ENCODE data around the gene ZBTB20. TPM values are rescaled to one million over a fixed set of nuclear protein-coding genes. Genes with fewer than 3 reads are reported as not detected.

The ZBTB20 gene
- total RNA-seq, 2 experiments from 2014 or later, result 8.1 TPM

GRCh38 chr3:114411190-114411668, 735.9 kb downstream of the ZBTB20 start:
- POLR2A ChIA-PET, result no interaction called here
- no peak overlapping the region for H3K27ac Mint-ChIP-seq
- DNase-seq, result no peak
- H3K9me3 Mint-ChIP-seq (ENCODE audit: insufficient read depth), result no peaks in the 10 kb centered on the region
- peaks cover 2% of the 10 kb centered on the region for H3K4me1 Mint-ChIP-seq (ENCODE audit: low read depth)
- ATAC-seq, result no peak
- H3K27me3 Mint-ChIP-seq (ENCODE audit: low read depth), result no peaks in the 10 kb centered on the region
- CTCF ChIA-PET, result interaction anchor here (1.0 to 1.7 kb wide), 5 partner anchors 27 to 257 kb away, joined by 3 to 6 read pairs (median 4); no protein-coding TSS in a partner anchor
- no peak overlapping the region for H3K4me3 Mint-ChIP-seq
- H3K36me3 Mint-ChIP-seq (ENCODE audit: low read depth), result no peaks in the 10 kb centered on the region

GRCh38 chr3:114408736-114409670, 738.1 kb downstream of the ZBTB20 start:
- peaks cover 2% of the 10 kb centered on the region for H3K4me1 Mint-ChIP-seq (ENCODE audit: low read depth)
- POLR2A ChIA-PET, result no interaction called here
- CTCF ChIA-PET, result interaction anchor here (0.9 to 2.6 kb wide), 5 partner anchors 9 to 254 kb away, joined by 3 to 21 read pairs (median 5); no protein-coding TSS in a partner anchor

DNA sequence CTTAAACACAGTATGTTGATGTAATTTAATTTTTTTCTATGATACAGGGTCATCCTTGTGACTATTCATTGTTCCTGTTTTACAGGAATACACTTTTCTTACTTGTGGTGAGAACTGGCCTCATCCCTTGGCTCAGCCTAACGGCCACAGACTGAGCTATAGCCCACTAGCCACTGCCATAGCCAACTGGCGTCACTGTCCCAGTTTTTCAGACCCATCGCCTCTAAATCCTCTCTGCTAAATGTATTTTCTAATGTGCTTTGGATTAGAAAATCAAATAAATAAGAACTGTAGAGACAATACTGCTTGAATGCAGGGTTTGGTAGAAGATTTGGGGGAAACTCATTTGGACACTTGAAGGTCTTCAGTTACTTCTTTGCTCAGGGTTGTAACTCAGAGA, 740.2 kb downstream of the ZBTB20 start:
- no peak overlapping the region for H3K4me3 Mint-ChIP-seq
- H3K9me3 Mint-ChIP-seq (ENCODE audit: insufficient read depth), result no peaks in the 10 kb centered on the region
- no peaks in the 10 kb centered on the region for H3K4me1 Mint-ChIP-seq (ENCODE audit: low read depth)
- ATAC-seq (no peak), DNase-seq (no peak)
- ChIA-PET CTCF (interaction anchor here (1.6 kb wide), 1 partner anchor 43 kb away, joined by 5 read pairs; no protein-coding TSS in a partner anchor), POLR2A (no interaction called here)
- no peaks in the 10 kb centered on the region for H3K27me3 Mint-ChIP-seq (ENCODE audit: low read depth)
- no peaks in the 10 kb centered on the region for H3K36me3 Mint-ChIP-seq (ENCODE audit: low read depth)
- H3K27ac Mint-ChIP-seq, result no peak overlapping the region

More at GRCh38 chr3:114408736-114409670, 738.1 kb downstream of the ZBTB20 start:
- DNase-seq, result no peak
- Mint-ChIP-seq H3K36me3 (ENCODE audit: low read depth) (no peaks in the 10 kb centered on the region), H3K9me3 (ENCODE audit: insufficient read depth) (no peaks in the 10 kb centered on the region), H3K4me3 (no peak overlapping the region), H3K27ac (no peak overlapping the region), H3K27me3 (ENCODE audit: low read depth) (no peaks in the 10 kb centered on the region)
- ATAC-seq, result no peak

DNA sequence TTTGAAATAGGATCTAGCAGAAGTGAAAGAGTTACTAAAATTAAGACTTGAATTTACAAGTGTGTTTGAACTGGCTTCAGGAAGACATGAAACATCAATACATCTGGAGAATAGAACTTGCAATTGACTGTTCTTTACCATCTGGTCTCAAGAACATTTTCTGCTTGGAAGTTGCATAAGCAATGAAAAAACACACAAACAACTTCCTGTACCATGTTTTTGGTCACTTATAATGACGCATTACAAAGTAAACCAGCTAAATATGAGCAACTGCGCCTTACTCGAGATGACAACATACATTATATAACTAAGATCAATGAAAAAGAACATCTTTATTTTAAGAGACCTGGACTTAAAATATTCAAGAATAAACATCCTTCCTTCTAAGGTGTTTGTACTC, 740.8 kb downstream of the ZBTB20 start:
- DNase-seq, result no peak
- H3K27ac Mint-ChIP-seq, result no peak overlapping the region
- no peaks in the 10 kb centered on the region for H3K4me1 Mint-ChIP-seq (ENCODE audit: low read depth)
- H3K36me3 Mint-ChIP-seq (ENCODE audit: low read depth), result no peaks in the 10 kb centered on the region
- no peak for ATAC-seq
- no peaks in the 10 kb centered on the region for H3K27me3 Mint-ChIP-seq (ENCODE audit: low read depth)
- no peaks in the 10 kb centered on the region for H3K9me3 Mint-ChIP-seq (ENCODE audit: insufficient read depth)
- H3K4me3 Mint-ChIP-seq, result no peak overlapping the region
- POLR2A ChIA-PET, result no interaction called here
- CTCF ChIA-PET, result interaction anchor here (0.8 to 5.5 kb wide), 5 partner anchors 9 to 254 kb away, joined by 3 to 37 read pairs (median 9); no protein-coding TSS in a partner anchor

GRCh38 chr3:114405202-114405990, 741.7 kb downstream of the ZBTB20 start:
- no peaks in the 10 kb centered on the region for H3K36me3 Mint-ChIP-seq (ENCODE audit: low read depth)
- no peaks in the 10 kb centered on the region for H3K9me3 Mint-ChIP-seq (ENCODE audit: insufficient read depth)
- H3K27ac Mint-ChIP-seq, result no peak overlapping the region
- CTCF ChIA-PET, result interaction anchor here (0.8 to 5.5 kb wide), 7 partner anchors 9 to 312 kb away, joined by 3 to 37 read pairs (median 5); no protein-coding TSS in a partner anchor
- ATAC-seq, result no peak
- H3K4me3 Mint-ChIP-seq, result no peak overlapping the region
- POLR2A ChIA-PET, result no interaction called here
- DNase-seq, result no peak
- H3K4me1 Mint-ChIP-seq (ENCODE audit: low read depth), result no peaks in the 10 kb centered on the region
- no peaks in the 10 kb centered on the region for H3K27me3 Mint-ChIP-seq (ENCODE audit: low read depth)

- CTCF ChIA-PET, result interaction anchor here (1.0 to 5.5 kb wide), 8 partner anchors 9 to 311 kb away, joined by 3 to 37 read pairs (median 4); no protein-coding TSS in a partner anchor
- no peak for ATAC-seq
- POLR2A ChIA-PET, result no interaction called here
Measured at GRCh38 chr3:114404590-114404989, 742.5 kb downstream of the ZBTB20 start.

GRCh38 chr3:114402838-114403237, 744.2 kb downstream of the ZBTB20 start:
- DNase-seq (no peak), ATAC-seq (no peak)
- no peaks in the 10 kb centered on the region for H3K36me3 Mint-ChIP-seq (ENCODE audit: low read depth)
- H3K27me3 Mint-ChIP-seq (ENCODE audit: low read depth), result no peaks in the 10 kb centered on the region
- no peak overlapping the region for H3K4me3 Mint-ChIP-seq
- H3K9me3 Mint-ChIP-seq (ENCODE audit: insufficient read depth), result no peaks in the 10 kb centered on the region
- ChIA-PET CTCF (interaction anchor here (0.9 to 5.5 kb wide), 2 partner anchors 11 to 16 kb away, joined by 3 to 37 read pairs; no protein-coding TSS in a partner anchor), POLR2A (no interaction called here)
- no peaks in the 10 kb centered on the region for H3K4me1 Mint-ChIP-seq (ENCODE audit: low read depth)
- no peak overlapping the region for H3K27ac Mint-ChIP-seq

More at GRCh38 chr3:114404590-114404989, 742.5 kb downstream of the ZBTB20 start:
- Mint-ChIP-seq H3K4me3 (no peak overlapping the region), H3K9me3 (ENCODE audit: insufficient read depth) (no peaks in the 10 kb centered on the region), H3K36me3 (ENCODE audit: low read depth) (no peaks in the 10 kb centered on the region), H3K27me3 (ENCODE audit: low read depth) (no peaks in the 10 kb centered on the region), H3K4me1 (ENCODE audit: low read depth) (no peaks in the 10 kb centered on the region), H3K27ac (no peak overlapping the region)
- DNase-seq, result no peak

DNA sequence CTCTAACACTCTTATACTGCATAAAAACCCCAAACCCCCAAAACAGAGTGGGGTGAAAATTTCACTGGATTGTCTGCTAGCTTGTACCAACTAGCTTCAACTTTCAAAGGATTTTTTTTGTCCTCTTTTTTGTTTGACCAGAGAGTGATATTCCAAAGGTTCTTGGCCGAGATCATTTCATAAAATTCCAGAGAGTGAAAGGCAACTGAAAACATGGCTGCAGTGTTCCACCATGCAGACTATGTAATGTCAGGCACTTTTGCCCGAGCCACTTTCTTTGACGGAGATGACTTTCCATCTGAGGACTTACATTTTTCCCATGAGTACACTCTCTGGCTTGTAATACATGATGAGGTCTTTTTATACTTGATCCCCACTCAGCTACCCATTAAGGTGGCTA, 745.7 kb downstream of the ZBTB20 start:
- Mint-ChIP-seq H3K9me3 (ENCODE audit: insufficient read depth) (no peaks in the 10 kb centered on the region), H3K36me3 (ENCODE audit: low read depth) (no peaks in the 10 kb centered on the region), H3K27ac (no peak overlapping the region), H3K27me3 (ENCODE audit: low read depth) (no peaks in the 10 kb centered on the region), H3K4me3 (no peak overlapping the region), H3K4me1 (ENCODE audit: low read depth) (no peaks in the 10 kb centered on the region)
- POLR2A ChIA-PET, result no interaction called here
- CTCF ChIA-PET, result interaction anchor here (1.2 to 5.5 kb wide), 3 partner anchors 12 to 17 kb away, joined by 3 to 37 read pairs (median 30); no protein-coding TSS in a partner anchor
- DNase-seq (no peak), ATAC-seq (no peak)

GRCh38 chr3:114400371-114400770, 746.7 kb downstream of the ZBTB20 start:
- POLR2A ChIA-PET, result no interaction called here
- Mint-ChIP-seq H3K4me3 (no peak overlapping the region), H3K36me3 (ENCODE audit: low read depth) (no peaks in the 10 kb centered on the region), H3K4me1 (ENCODE audit: low read depth) (no peaks in the 10 kb centered on the region), H3K9me3 (ENCODE audit: insufficient read depth) (no peaks in the 10 kb centered on the region), H3K27ac (no peak overlapping the region), H3K27me3 (ENCODE audit: low read depth) (no peaks in the 10 kb centered on the region)
- DNase-seq (no peak), ATAC-seq (no peak)
- CTCF ChIA-PET, result interaction anchor here (1.2 to 4.3 kb wide), 3 partner anchors 13 to 18 kb away, joined by 3 to 30 read pairs (median 20); no protein-coding TSS in a partner anchor

DNA sequence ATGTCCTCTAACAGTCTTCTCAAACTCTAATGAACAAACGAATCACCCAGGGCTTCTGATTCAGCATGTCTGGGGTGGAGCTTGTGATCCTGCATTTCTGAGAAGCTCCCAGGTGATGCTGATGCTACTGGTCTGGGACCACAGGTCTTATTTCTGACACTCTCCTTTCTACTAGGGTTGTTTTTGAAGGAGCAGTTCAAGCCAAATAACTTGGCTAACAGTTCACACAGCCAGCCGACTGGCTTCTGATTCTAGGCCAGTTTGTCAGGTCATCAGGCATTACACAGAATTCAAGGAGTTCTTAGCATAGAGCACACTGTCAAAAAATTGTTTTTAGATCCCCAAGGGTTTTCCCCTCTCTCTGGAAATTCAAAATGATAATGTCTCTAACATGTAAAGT, 752.5 kb downstream of the ZBTB20 start:
- Mint-ChIP-seq H3K36me3 (ENCODE audit: low read depth) (no peaks in the 10 kb centered on the region), H3K4me3 (no peak overlapping the region), H3K27ac (no peak overlapping the region), H3K4me1 (ENCODE audit: low read depth) (peaks cover 17% of the 10 kb centered on the region), H3K9me3 (ENCODE audit: insufficient read depth) (no peaks in the 10 kb centered on the region), H3K27me3 (ENCODE audit: low read depth) (no peaks in the 10 kb centered on the region)
- CTCF ChIA-PET, result interaction anchor here (1.4 to 18.2 kb wide), 5 partner anchors 9 to 104 kb away, joined by 5 to 252 read pairs (median 9); no protein-coding TSS in a partner anchor
- ATAC-seq (no peak), DNase-seq (no peak)
- POLR2A ChIA-PET, result interaction anchor here (0.7 kb wide), 1 partner anchor 11 kb away, joined by 3 read pairs; no protein-coding TSS in a partner anchor

GRCh38 chr3:114393367-114394072, 753.6 kb downstream of the ZBTB20 start:
- ChIA-PET CTCF (interaction anchor here (0.7 to 18.2 kb wide), 8 partner anchors 9 to 242 kb away, joined by 3 to 252 read pairs (median 7); no protein-coding TSS in a partner anchor), POLR2A (no interaction called here)
- Mint-ChIP-seq H3K4me3 (no peak overlapping the region), H3K36me3 (ENCODE audit: low read depth) (no peaks in the 10 kb centered on the region), H3K27ac (no peak overlapping the region), H3K9me3 (ENCODE audit: insufficient read depth) (no peaks in the 10 kb centered on the region), H3K4me1 (ENCODE audit: low read depth) (peaks cover 24% of the 10 kb centered on the region), H3K27me3 (ENCODE audit: low read depth) (no peaks in the 10 kb centered on the region)
- ATAC-seq (no peak), DNase-seq (no peak)
